ENCODE results near the gene RELT. TPM values are rescaled to one million over a fixed set of nuclear protein-coding genes. Genes with fewer than 3 reads are reported as not detected.

RELT gene
- total and polyA plus RNA-seq, 2 experiments from 2014 or later: 2.0 to 6.3 TPM

- no peak overlapping the region for H2AFZ ChIP-seq
- H4K20me1 ChIP-seq (replicated peaks; ENCODE audit: insufficient read depth): no peaks in the 10 kb centered on the region; the same call in none of the 2 replicates
- ATAC-seq (peak; percentile 35), DNase-seq (ENCODE audit: low spot score) (peak; percentile 64)
- Mint-ChIP-seq H3K4me1 (0 out of 3 replicates have a peak, but pooled peaks cover 2% of the 10 kb centered on the region), H3K27ac (no peak overlapping the region), H3K27me3 (ENCODE audit: insufficient read depth, low read depth, poor library complexity) (peaks cover 13% of the 10 kb centered on the region), H3K36me3 (ENCODE audit: low read depth) (no peaks in the 10 kb centered on the region), H3K4me3 (no peak overlapping the region), H3K9me3 (no peaks in the 10 kb centered on the region; the same call in 2 of the 3 replicates)
- H3K4me2 ChIP-seq: no peak overlapping the region
- H3K36me3 ChIP-seq (ENCODE audit: insufficient read depth): no peaks in the 10 kb centered on the region
- H3K79me2 ChIP-seq (replicated peaks; ENCODE audit: insufficient read depth): no peaks in the 10 kb centered on the region
- TF ChIP-seq NANOG (IDR thresholded peaks at IDR 0.05; ENCODE audit: borderline replicate concordance) (no peak), ETS1 (IDR thresholded peaks at IDR 0.05) (no peak), CTCF (conservative IDR thresholded peaks at IDR 0.05; ENCODE audit: low read depth in 2 of 2) (peak; percentile 19 to 55; a peak in 2 of 4 replicates), ZNF462 (CRISPR knock-in tag; IDR thresholded peaks at IDR 0.05) (no peak), EZH2phosphoT487 (IDR thresholded peaks at IDR 0.05; ENCODE audit: unreplicated experiment) (no peak), ZNF114 (CRISPR knock-in tag; IDR thresholded peaks at IDR 0.05) (no peak), ZNF331 (CRISPR knock-in tag; IDR thresholded peaks at IDR 0.05; ENCODE audit: low read depth) (no peak), JUNB (IDR thresholded peaks at IDR 0.05; ENCODE audit: unreplicated experiment) (no peak)
- H3K27ac ChIP-seq (ENCODE audit: low read depth): no peak overlapping the region
- H3K27me3 ChIP-seq (ENCODE audit: insufficient read depth): no peaks in the 10 kb centered on the region
- no peak overlapping the region for H3K4me3 ChIP-seq
- H3K9me2 ChIP-seq (ENCODE audit: insufficient read depth): no peaks in the 10 kb centered on the region
- H3F3A ChIP-seq (replicated peaks; ENCODE audit: low read depth): 0 out of 2 replicates have a peak, but pooled peaks cover 9% of the 10 kb centered on the region
- peaks cover 6% of the 10 kb centered on the region; the same call in 1 of the 2 replicates for H3K4me1 ChIP-seq (ENCODE audit: insufficient read depth)
Measured at GRCh38 chr11:73356979-73357860, 19.0 kb upstream of the RELT start.

All from GM23338 (cell line).